GM18511 (cell line): ENCODE data around the gene ELMOD1.
"Not testable (repeated sequence)": the region's sequence is repeated elsewhere in the genome, so short reads cannot be mapped to it uniquely, and the experiment has no call there.

Experiments
- ATAC-seq: cut with Tn5 transposase; IDR thresholded peaks from one replicate; pipeline ENCODE4 v1.9.1; 2021; ENCODE audit warnings: mild to moderate bottlenecking, moderate library complexity; ENCODE audit not compliant: unreplicated experiment

ELMOD1 gene

DNA sequence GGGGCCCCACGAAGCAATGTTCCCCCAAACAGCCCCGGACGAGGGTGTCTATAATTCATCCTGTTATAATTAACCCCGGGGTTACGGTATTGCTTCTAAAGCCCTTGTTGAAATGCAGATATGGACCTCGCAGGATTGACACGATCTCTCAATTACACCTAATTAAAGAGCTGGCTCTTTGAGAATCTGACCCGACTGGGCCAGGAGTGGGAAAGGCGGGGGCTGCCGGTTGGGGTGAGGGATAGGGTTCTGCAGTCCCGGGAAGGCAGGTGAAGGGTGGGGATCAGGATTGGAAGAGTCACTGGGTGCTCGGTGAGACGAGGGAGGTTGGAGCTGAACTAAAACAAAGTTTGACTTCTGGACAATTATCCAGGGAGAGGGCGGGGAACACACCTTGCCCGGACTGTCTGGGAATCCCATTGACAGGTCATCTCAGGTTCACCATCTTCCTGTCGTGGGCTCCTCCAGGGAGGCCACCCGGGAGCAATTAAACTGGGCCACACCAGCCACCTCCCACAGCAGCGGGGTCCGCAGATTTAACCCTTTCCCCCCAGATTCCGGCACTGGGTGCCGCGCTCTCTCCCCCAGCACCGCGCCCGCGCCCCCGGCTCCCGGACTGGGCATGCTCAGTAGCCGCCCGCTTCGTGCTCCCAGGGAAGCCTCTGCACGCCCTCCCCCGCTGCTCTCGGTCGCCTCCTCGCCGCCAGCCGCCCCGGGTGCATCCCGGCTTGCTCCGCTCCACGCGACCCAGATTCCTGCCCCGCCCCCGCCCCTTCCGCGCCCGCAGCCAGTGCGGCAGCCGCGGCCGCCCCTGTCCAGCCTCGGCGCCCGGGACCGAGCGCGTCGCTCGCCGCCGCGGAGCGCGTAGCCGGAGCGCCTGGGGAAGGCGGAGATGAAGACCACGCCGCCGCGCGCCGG, at the start of gene ELMOD1:
Gene ELMOD1, plus strand, starts transcription at position 688 of the 918 bp plus-strand sequence. CDS start 27,043 bp downstream, outside the sequence.
- peak; percentile 67 for ATAC-seq

DNA sequence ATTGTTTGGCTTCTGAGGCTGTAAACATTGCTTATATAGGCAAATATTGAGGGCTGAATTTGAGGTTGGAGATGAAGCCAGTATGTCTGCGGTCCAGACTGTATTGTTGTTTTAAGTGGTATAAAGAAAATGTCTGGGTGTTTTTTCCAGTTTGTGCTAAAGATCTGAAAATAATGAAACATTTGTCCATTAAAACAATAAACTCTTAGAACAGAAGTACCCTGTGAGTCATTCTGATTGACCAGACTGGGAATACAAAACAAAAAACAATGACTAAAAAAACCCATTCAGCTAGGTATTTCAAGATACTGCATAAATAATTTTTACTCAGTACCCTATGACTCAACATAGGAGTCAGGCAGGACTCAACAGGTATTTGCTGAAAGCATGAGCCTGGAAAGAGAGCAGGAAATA, 45.8 kb upstream of the ELMOD1 start:
- ATAC-seq = no peak

DNA sequence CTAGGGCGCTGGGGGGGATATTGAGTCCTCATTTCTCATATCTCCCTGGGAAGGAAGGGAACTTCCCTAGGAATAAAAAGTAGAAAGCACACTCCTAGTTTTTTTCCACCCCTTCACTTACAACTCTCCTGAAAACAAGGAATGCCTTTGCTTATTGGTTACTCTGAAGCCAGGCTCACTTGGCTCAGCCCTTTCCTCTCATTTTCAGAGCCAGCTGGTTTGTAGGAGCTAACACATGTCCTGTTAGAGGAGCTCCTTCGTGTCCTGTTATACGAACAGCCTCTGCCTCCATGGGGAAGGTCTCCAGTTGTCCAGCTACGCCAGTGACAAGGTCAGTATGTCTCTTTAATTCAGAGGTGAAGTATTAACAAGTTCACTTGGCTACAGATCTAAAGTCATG, 43.0 kb upstream of the ELMOD1 start:
- ATAC-seq = no peak

DNA sequence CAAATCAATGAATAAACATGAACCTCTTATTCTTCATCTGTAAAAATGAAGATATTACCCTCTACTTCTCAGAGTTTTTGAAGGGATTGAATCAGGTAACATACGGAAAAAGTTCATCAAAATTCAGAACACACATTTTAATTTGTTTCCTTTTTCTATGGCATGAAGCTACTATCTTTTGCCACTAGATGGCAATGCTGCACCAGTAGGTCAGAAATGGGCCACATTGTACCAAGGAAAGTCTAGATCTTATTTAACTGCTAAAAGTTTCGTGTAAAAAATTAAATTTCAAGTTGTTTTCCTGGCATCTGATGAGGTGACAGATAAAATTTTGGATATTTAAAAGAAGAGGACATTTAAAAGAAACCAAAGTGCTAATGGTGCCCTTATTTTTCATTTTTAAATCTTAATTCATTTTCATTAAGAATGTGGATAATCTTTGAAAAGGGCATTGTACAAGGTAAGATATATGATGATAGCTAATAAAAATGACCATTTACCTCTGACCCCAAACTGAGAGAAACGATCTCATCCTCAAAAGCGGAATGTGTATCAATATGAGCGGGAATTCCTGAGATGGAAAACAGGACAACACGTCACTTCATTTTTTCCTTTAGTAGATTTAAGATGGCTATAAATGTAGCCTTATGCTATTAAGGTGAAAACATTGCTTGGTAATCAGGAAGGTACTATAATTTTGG, 41.5 kb upstream of the ELMOD1 start:
- ATAC-seq = peak; percentile 65

DNA sequence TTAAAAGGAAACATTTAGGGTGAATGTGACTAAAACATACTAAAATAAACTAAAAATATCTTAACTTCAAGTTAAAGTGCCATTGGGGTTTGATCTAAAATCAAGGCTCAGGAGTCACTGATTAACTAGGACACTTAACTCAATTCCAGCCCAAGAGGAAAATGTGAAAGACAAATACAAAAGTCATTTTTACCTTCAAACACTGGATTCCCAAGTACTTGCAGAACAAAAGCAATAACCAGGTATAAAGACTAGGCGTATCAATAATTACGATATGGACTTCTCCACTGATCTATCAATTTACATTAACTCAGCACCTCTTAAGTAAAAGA, 41.0 kb upstream of the ELMOD1 start:
- no peak for ATAC-seq

DNA sequence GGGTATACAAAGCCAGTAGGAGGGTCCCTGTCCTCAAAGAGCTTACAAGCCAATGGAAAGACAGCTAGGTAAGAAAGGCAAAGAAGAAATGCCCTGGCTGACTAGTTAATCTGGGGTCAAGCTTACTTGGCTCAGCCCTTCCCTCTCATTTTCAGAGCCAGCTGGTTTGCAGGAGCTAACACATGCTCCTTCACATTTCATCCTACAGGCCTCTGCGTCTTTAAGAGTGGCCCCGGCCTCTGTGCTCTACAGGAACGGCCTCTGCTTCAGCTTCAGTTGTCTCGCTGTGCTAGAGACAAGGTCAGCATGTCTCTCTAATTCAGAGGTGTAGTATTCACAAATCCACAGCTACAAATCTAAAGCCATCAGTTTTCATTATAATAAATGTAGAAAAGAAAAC, 40.6 kb upstream of the ELMOD1 start:
- no peak for ATAC-seq

DNA sequence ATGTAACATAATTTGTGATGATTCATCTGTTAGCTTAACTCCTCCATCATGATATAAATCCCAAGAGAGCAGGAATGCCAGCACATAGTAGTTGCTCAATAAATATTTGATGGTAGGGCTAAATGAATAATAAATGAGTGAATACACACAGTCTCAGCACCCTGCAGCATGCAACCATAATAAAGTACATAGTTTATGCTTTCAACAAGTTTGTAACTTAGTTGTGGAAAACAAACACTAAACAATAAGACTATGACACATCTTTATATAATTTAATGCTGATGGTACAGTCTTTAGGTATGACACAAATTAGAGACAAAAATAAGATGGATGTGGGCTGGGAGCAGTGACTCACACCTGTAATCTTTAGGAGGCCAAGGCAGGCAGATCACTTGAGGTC, 29.3 kb upstream of the ELMOD1 start:
- no peak for ATAC-seq

DNA sequence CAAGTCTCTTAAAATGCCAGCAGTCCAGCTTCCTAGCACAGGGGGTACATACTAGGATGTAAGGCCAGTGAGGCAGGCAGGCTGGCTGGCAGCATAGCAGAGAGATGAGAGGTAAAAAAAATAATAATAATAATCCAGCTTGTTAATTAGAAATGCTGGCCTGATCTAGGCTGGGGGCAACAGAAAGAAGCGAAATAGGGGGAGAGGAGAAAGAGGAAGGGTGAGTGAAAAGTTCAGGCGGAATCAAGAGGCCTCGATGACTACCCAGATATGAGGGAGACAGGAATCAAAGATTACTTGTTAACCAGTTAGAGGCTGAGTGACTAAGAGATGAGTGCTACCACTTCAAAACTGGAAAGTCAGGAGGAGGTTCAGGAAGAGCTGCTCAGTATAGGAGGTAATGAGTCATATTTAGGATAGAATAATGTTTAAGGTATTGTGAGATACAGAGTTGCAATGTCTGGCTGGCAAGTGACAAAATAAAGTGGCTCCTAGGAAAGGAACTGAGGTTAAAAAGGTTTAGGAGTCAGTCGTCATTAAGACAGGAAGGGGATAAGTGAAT, 28.2 kb upstream of the ELMOD1 start:
- ATAC-seq = no peak

DNA sequence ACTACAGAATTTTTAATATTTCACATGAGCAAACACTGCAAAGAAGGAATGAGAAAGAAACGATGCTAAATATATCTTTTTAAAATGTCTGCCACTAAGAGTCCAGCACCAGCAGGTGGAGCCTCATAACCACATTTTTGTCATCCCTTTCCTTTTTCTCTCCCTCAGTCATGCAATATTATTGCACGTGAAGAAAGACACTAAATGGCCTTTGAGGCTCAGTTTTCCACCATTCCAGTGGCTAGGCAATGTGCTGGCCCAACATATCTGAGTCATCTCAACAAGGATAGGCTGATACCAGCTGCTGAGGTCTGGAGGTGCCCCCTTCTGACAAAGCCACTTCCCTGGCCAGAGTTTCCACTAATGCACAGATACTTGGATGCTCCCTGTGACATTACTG, 27.2 kb upstream of the ELMOD1 start:
- ATAC-seq = peak; percentile 28

DNA sequence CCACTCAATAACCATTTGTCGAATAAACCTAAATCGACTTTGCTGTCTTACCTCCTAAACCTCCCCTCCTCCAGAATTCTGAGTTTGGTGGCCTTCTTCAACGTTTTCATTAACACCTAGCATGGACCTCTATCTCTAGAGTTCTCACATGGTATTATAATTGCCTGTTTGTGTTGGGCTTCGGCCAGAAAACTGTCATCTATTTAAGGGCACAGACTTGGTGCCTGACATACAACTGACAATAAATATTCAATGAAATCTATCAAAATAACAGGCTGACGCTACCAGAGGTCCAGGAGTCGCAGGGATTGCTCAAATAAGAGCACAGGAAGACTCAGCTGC, 26.1 kb upstream of the ELMOD1 start:
- peak; percentile 9 for ATAC-seq

DNA sequence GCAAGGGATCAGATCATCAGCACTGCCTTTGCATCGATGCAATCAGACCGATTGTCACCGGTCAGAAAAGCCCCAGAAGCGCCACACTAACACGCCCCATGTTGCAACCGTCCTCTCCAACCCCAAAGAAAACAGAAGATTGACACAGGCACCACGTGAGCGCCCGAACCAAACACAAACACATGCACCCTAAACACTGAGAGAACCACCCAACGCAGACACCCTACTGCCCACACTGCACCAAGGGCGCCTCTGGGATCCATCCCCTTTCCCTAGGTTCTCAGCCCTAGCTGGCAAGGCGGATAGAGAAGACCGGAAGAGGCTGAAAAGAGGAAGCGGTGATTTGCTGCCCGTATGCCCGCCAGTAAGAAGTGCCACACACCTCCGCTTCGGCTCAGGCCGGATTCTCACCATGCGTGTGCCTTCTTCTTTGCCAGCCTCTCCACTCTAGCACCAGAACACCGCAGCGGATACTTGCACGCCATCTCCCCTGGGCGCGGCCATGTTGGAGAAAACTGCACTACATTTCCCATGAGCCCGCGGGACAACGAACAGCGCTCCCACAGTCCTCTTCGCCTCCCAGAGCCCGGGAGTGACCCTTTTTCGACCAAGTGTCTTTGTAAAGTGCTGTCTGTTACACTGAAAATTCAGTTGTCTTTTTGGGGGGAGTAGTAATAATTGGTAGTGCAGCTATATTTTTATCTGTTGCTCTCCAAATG, 25.6 kb upstream of the ELMOD1 start, which contains the start of gene ALKBH8:
Gene ALKBH8, minus strand, starts transcription at position 517 of the 719 bp plus-strand sequence. CDS start 4,842 bp downstream, outside the sequence.
- ATAC-seq = peak; percentile 83

DNA sequence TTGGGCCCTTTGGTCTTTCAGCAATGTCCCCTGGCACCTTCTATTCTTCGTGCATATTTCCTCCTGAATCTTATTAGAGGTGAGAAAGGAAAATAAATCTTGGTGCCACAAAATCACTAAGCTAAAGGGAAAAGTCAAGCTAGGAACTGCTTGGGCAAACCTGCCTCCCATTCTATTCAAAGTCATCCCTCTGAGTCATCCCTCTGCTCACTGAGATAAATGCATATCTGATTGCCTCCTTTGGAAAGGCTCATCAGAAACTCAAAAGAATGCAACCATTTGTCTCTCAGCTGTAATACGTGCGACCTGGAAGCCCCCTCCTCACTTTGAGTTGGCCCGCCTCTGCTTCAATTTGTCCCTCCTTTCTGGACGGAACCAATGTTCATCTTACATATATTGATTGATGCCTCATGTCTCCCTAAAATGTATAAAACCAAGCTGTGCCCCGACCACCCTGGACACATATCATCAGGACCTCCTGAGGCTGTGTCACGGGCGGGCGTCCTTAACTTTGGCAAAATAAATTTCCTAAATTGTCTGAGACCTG, 24.9 kb upstream of the ELMOD1 start:
- peak; percentile 1 for ATAC-seq

DNA sequence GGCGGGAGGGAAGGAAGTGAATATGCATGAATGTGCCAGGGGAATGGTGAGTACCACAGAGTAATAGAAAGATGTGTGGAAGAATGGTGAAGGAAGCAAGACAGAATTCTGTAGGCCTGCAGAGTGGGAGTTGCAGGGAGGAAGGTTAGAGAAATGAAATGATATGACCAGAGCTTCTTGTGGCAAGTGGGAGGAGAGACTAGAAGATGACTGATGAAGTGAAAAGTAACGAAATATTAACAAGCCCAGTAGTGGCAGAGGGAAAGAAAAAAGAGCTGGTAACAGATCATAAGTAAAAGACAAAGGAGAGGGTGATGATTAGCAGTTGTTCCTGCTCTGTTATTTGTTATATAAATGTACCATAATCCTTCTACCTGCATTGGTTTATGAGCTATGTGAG, 24.4 kb upstream of the ELMOD1 start:
- ATAC-seq = no peak

DNA sequence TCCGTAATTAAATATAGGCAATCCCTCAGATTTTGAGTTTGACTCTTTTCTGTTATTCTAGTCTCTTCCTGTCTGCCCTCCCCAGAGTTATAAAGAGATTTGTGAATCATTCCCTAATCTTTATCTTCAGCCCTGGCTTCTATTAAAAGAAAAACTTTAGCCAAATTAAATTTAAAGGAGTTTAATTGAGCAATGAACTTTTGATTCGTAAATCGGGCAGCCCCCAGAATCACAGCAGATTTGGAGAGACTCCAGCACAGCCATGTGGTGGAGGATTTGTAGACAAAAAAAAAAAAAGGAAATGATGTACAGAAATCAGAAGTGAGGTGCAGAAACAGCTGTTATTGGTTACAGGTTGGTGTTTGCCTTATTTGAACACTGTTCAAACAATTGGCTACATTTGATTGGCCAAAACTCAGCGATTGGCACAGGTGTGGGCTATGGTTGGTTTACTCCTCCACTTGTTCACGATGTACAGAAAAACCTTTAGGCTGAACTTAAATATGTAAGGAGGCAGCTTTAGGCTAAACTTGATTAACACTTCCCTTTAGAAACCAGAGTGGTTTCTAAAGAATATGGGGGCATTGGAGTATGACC, 23.1 kb upstream of the ELMOD1 start:
- ATAC-seq = peak; percentile 24

DNA sequence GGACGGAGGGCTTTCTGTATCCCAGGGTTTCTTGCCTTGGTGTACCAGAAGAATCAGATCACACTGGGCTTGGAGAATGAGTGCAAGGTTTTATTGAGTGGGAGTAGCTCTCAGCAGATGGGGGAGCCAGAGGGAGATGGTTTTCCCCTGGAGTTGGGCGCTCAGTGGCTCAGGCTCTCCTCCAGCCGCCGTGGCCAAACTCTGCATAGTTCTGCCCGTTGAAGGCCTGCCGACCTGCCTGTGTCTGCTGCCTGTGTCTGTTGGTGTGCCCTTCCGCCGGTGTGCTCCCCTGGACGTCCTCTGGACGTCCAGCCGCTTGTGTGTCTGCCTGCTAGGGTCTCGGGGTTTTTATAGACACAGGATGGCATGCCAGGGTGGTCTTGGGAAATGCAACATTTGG, 20.9 kb upstream of the ELMOD1 start:
- no peak for ATAC-seq

DNA sequence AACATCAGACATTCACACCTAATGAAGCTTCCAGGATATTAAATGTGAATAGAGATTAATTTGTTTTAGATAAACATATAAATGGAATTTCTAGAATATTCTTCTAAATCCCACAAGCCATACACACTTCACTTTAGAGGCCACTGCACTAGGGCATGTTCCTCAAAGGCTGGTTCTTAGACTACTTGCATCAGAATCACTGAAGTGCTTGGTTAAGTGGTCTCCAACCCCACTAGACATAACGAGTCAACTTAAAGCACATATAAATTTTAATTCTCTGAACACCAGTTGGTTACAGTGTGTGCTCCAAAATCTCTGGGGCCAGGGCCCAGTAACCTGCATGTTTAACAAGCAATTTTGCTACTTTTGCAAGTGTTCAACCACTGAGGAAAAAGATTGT, 17.5 kb upstream of the ELMOD1 start:
- ATAC-seq = no peak

DNA sequence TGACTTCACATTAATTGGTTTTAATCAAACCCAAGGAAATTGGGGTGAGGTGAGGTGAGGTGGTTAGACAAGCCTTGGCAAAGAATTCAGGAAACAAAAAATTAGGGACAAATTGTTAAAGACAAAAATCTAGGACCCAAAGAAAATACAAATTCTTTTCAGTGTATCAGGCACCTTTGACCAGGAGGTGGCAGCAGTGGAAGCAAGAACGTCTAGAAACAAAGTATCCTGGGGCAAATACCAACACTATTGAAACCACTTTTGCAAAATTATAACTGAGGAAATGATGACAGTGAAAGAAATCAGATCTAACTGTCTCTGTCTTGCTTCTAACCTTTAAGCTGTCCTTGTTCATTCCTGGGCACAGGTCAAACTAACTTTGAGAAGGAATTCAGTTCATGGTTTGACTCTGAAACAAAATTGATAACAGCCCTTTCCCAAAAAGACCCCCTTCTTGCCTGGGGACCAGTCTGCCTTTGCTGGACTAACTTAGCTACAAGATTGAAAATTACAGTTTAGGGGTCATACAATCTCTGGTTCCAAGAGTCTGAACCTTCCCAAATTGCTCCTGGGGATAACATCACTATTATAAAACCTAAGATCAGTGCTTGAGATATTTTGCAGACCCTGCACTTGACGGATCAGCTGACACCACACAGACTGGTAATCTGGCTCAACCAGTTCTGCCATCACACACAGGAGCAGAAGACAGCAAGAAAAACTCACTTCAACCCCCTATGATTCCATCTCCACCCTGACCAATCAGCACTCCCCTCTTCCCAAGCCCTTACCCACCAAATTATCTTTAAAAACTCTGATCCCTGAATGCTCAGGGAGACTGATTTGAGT, 14.2 kb upstream of the ELMOD1 start:
- peak; percentile 77 for ATAC-seq

DNA sequence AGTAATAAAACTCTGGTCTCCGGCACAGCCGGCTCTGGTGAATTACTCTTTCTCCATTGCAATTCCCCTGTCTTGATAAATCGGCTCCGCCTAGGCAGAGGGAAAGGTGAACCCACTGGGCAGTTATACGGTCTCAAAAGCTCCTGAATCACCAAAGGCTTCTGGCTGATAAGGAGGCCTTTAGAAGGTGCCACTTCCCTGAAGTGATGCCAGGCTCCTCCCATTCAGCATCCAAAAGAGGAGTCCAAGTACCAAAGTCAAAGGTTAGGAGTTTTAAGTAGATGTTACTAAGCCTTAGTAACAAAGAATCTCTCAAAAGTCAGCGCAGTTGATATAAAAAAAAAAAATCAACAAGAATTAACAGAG, 13.6 kb upstream of the ELMOD1 start:
- no peak for ATAC-seq

DNA sequence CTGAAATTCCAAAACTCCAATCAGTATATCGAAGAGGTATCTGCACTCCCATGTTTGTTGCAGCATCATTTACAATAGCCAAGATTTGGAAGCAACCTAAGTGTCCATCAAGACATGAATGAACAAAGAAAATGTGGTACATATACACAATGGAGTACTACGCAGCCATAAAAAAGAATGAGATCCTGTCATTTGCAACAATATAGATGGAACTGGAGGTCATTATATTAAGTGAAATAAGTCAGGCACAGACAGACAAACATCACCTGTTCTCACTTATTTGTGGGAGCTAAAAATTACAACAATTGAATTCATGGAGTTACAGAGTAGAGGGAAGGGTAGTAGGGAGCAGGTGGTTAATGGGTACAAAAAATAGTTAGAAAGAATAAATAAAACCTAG, 11.8 kb upstream of the ELMOD1 start:
- ATAC-seq = not testable (repeated sequence)

DNA sequence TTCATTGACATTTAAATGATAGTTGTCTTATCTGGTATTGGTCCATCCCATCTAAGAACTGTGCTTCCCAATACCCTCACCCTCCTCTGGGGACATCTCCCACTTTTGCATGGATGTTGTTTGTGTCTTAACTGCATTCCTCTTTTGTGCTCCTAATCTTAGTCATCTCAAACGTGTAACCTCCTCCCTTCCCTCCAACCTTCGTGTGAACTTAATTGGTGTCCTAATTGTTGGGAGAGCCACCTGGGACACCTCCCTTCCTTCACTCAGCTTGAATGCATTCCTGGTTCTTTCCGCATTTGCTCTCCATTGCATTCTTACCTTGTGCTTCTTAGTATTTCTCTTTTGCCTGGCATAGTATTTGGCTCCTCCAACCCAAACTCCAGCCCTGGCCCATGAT, 9.8 kb upstream of the ELMOD1 start:
- ATAC-seq = no peak
